ENCODE data around the gene PROCA1.

- TF ChIP-seq, protein P1, sequence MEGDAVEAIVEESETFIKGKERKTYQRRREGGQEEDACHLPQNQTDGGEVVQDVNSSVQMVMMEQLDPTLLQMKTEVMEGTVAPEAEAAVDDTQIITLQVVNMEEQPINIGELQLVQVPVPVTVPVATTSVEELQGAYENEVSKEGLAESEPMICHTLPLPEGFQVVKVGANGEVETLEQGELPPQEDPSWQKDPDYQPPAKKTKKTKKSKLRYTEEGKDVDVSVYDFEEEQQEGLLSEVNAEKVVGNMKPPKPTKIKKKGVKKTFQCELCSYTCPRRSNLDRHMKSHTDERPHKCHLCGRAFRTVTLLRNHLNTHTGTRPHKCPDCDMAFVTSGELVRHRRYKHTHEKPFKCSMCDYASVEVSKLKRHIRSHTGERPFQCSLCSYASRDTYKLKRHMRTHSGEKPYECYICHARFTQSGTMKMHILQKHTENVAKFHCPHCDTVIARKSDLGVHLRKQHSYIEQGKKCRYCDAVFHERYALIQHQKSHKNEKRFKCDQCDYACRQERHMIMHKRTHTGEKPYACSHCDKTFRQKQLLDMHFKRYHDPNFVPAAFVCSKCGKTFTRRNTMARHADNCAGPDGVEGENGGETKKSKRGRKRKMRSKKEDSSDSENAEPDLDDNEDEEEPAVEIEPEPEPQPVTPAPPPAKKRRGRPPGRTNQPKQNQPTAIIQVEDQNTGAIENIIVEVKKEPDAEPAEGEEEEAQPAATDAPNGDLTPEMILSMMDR (IDR thresholded peaks at IDR 0.05) = no peak
- TF ChIP-seq POLR2A (IDR thresholded peaks at IDR 0.05) = no peak
Observed at GRCh38 chr17:28733346-28733745, 21.7 kb upstream of the PROCA1 start.
